ENCODE results near the gene SPATA21.
A peak's percentile ranks its signal among the peaks of the same experiment; 100 is the strongest.
"Not testable (repeated sequence)": the region's sequence is repeated elsewhere in the genome, so short reads cannot be mapped to it uniquely, and the experiment has no call there.

SPATA21 gene

GRCh38 chr1:16376971-16377370 lies 60.3 kb downstream of the SPATA21 start:
- no peak for DNase-seq

DNA sequence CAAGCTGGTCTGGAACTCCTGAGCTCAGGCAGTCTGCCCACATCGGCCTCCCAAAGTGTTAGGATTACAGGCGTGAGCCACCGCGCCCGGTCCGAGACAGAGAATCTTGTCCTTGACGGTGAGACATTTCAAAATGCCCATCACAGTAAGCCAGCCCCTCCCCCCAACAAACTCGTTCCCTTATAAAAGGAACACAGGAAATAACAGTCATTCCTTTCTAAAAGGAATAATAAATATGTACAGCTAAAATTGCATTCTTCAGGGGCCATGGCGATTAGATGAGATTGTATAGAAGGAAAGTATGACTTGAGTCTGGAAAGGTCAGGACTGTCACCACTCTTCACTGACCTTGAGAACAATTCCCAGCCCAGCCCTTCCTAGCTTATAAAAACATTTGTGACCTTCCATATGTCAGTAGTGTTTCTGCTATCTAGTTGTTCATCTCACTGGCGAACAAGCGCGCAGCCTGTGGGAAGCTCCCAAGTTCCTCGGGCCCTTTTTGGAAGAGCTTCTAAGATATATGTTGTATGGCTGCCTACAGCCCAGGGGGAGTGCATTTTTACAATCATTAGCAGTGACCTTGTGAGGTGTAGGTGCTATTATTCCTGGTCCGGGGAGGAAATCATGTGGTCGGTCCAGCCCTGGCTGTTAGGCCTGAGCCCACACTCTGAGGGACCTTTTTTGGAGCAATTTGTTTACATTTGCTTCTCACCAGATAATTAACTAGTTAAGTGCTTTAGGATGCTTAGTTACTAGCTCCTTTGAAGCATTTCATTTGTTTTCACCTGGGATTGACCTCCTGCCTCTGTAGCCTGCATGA lies 61.5 kb downstream of the SPATA21 start:
- no peak for DNase-seq

DNA sequence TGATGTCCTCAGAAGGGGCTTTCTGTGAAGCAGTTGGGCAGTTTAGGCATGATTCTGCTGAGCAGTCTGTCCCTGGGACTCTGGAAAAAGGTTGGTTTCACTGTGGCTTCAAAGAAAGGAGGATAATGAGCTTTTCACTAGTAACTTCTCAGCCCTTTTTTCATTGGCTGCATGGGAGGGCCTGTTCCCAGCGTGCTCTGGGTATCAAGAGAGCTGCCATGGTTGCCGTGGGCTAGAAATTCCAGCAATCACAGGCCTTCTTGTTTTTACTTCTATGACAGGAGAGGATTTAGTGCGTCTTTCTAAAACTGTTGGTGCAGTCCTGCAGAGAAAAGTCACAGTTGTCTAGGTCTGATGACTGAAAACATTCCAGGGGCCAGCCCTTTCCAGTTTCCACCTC lies 63.0 kb downstream of the SPATA21 start:
- DNase-seq: no peak

GRCh38 chr1:16372535-16373285 lies 64.5 kb downstream of the SPATA21 start:
- no peak for DNase-seq

DNA sequence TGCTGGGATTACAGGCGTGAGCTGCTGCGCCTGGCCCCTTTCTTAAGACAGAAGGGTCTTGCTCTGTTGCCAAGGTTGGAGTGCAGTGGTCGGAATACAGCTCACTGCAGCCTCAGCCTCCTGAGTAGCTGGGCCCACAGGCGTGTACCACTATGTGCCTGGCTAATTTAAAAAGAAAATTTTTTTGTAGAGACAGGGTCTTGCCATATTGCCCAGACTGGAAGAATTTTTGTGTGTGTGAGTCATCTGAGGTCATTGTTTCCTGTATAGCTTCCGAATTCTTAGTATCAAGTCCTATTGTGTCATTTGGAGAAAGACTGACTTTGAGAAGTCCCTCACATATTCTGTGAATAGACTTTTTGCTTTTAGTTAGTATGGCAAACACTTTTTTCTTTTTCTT lies 65.5 kb downstream of the SPATA21 start:
- DNase-seq: no peak

- no peak for DNase-seq
Observed at GRCh38 chr1:16369821-16370220, 67.4 kb downstream of the SPATA21 start.

DNA sequence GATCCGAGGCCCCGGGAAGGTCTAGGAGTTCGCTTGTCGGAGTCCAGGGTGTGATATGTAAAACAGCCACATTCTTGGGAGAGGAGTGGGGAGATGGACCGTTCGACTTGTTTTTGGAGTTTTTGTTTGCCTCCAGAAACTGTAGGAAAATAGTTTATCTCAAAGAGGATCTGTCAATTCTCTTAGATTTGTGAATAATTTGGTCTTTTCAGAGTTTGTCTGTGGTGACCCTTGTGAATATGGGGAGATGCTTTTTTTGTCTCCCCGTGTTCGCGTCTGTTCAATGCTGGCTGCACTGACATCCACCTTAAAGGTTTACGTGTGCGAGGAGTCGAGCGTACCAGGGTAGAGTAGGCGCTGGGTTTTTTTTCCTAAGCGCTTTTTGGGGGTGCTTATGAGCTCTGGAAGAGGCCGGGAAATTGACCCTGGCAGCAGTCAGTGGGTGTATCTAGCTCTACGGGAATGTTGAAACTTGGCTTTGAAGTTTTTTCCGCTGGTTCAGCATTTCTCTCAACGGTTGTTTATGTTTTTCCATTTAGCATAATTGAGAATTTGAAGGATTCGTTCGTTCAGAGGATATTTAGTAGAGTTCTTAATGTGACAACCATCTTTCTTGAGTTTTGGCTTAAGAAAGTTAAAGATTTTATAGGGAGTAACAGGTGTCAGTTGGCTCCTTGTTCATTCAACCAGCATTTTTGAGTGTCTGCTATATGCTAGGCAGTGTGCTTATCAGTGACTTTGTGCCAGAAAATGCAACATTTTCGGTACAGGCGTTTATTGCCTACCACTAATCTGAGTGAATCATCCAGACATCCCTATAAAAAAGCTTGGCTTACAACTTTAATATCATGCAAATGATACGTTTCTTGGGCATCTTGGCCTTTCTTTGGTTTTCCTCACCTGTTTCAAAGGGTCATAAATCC lies 69.0 kb downstream of the SPATA21 start:
- no peak for DNase-seq

DNA sequence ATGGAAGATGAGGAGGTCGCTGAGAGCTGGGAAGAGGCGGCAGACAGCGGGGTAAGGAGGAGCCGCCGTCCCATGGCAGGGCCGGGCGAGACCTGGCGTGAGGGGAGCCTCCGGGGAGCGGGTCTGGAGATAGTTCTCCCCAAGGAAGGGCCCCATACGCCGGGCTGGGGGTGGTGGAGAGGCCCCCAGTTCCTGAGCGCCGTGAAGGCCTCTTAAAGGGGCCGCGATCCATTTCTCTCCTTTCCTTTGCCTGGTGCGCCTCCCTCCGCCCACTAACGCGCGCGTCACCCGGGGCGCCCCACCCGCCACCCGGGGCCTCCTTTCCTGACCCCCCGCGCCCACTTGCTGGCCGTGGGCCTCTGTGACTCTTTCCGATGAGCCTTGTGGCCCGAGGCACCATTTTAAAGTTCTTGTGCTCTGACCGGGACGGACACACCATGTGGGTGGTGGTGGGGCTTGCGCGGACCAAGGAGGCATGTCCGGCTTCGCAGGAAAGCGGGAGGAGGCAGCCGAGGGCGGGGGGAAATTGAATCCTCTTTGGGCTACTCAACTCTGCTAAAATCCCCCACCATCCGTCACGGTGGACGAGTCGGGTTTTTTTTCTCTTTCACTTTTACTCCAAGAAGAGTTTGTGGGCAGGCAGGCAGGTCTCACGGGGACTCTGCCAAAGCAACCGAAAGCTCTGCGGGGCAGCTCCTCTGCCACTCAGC lies 69.8 kb downstream of the SPATA21 start:
- DNase-seq: peak; percentile 74

- DNase-seq: peak; percentile 98
Observed at GRCh38 chr1:16366722-16367257, 70.4 kb downstream of the SPATA21 start, which contains the start of gene SZRD1. TSS of gene SZRD1 (plus strand) at chr1:16367242. CDS start at chr1:16367258, 16 bp downstream.

DNA sequence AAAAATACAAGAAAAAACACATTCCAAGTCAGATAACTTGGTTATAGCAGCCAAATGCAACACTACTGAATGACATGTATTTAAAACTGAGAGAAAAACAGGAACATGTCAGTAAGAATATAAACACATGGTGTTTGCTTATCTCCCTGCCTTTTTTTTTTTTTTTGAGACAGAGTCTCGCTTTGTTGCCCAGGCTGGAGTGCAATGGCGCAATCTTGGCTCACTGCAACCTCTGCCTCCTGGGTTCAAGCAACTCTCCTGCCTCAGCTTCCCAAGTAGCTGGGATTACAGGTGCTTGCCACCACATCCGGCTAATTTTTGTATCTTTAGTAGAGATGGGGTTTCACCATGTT lies 72.1 kb downstream of the SPATA21 start:
- not testable (repeated sequence) for DNase-seq

DNA sequence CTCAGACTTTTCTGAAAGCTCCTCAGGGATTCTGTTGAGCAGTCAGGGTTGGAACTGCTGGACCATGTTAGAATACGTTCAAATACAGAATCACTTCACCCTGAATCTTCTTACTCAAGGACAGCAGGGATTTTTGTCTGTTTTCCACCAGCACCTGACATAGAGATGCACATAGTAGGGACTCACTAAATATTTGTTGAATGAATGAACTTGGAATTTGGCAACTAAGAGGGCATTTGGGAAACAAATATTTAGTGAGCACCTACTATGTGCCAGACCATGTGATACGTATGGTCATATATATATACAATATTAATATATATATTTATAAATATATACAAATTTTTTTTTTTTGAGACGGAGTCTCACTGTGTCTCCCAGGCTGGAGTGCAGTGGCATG lies 80.4 kb downstream of the SPATA21 start:
- no peak for DNase-seq

DNA sequence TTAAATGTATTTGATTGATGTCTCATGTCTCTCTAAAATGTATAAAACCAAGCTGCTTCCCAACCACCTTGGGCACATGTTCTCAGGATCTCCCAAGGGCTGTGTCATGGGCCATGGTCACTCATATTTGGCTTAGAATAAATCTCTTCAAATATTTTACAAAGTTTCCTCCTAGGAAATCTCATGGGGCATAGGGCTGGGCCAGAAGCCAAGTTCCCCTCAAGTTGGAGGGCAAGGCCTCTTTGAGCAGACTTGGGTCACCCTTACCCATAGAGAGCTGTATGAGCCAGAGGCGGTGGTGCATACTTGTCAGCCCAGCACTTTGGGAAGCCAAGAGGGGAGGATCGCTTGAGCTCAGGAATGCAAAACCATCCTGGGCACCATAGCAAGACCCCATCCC lies 82.6 kb downstream of the SPATA21 start:
- DNase-seq: no peak

DNA sequence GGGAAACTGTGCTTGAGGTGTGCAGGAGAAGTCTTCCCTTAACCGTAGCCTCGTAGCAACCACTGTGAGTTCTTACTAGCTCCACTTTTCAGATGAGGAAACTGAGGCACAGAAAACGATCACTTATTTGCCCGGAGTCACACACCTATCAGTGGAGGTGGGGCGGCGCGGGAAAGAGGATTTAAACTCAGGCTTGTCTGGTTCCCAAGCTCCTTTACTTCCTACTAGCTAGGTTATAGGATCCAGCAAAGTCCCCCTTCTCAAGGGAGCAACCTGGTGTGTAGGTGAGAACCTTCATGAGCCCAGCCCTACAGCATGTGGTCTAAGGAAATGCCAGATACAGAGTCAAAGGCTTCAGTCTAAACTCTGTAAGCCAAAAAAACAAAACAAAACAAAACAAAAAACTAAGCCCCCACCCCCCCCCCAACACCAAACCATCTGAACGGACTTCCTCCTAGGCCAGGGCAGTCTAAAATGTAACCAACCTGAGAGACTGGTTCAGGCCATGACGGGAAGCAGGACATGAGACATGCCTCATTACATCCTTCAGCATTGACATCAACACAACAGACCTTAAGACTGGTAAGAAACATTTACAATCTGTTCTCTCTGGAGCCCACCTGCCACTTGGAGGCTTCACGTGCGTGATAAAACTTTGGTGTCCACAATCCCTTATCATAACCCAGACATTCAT lies 84.2 kb downstream of the SPATA21 start:
- DNase-seq: no peak

- DNase-seq: peak; percentile 72
Observed at GRCh38 chr1:16351994-16352841, 85.0 kb downstream of the SPATA21 start, which contains the start of gene FBXO42. TSS of gene FBXO42 (minus strand) at chr1:16352480. CDS start at chr1:16315418, 37,062 bp downstream.

DNA sequence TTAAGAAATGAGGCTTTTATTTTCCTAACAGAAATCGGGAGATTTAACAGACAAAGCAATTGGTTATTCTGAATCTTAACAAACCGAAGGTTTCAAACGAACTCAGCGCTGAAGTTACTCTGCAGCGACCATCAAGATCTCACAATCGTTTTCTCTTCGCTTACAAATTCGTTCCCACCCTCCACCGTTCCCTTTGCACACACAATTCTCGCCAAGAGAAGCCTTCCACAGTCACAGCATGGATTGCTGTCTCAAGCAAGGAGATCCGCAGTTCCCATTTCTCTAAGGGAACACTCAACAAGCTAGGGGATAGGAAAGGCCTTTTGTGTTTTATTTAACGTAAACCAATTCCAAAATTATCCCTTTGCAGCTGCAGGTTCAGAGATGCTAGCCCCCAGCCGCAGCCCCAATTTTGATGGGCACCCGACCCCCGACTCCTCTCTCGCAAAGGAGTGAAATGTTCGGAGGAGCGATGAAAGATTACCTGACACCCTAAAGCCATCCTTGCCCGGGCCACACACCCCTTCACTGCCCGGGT lies 85.7 kb downstream of the SPATA21 start:
- DNase-seq: no peak

DNA sequence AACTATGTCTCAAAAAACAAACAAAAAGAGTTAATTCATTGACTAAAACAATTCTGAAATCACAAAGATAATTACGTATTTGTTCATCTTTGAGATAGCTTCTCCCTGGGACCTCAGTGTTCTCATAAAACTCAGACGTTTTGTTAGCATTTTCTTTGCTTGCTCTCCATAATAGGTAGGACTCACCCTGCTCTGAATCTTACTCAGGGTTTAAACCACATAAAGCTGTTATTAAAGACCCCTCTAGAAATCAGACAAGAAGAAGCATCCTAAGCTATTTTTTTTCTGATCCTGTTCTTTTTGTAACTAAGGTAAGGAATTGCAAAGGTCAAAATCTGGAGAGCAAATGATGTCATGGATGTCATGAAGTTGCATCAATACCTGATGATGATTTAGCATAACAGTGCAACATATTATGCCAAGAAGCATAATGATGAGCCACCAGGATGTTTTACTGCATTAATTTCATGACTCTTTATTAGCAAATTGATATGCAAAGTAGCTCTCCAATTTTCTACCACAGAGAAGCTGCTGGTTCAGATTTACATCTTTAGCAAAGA lies 87.3 kb downstream of the SPATA21 start:
- no peak for DNase-seq

Data from DMS 273 treated with DMSO at 0.1 percent for 48 hours (cell line).